COLO668 (cell line): Measurements from ENCODE around the gene ULK3.
"Not testable (repeated sequence)": the region's sequence is repeated elsewhere in the genome, so short reads cannot be mapped to it uniquely, and the experiment has no call there.

Experiments
- DNase-seq: peaks from one replicate; lab custom pipeline; 2025; ENCODE audit not compliant: unreplicated experiment; lab: John Stamatoyannopoulos, UW

Gene ULK3

DNA sequence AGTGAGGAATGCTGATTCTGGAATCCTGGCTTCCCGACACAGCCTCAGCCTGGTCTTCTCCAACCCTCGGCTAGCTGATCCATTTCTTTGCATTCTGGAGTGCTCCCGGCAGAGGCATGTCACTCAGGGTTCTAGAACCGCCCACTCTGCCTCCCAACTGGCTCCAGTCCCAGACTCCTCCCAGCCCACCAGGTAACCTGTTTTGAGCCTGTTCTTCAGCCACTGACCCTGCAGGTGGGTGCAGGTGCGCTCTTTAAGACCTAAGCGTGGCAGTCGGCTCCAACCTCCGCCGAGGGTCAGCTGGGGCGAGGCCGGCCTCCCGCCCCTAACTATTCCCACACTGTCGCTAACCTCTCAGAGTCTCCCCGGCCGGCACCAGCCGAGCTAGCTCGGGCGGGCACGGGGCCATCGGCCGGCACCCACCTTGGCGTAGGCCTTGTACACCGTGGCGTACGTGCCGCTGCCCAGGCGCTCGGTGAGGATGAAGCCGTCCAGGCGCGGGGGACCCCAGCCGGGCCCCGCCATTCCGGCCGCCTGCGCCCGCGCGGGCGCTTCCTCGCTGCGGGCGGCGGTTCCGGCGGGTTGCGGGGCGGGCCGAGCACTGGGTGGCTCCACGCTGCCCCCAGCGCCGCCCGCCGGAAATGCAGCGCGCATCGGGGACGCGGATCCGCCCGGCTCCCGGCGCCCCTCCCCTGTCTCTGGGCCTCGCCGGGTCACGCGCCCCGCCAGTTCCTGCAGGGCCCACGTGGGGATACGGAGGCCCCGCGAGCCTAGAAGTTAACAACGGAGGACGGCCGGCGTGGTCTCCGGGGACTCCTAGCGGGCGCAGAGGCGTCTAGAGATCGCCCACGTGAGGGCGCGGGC is at the start of gene ULK3:
TSS of gene ULK3 (minus strand) at position 576 of the 864 bp plus-strand sequence. CDS start at position 525, 51 bp downstream.
- DNase-seq = peak; percentile 93

DNA sequence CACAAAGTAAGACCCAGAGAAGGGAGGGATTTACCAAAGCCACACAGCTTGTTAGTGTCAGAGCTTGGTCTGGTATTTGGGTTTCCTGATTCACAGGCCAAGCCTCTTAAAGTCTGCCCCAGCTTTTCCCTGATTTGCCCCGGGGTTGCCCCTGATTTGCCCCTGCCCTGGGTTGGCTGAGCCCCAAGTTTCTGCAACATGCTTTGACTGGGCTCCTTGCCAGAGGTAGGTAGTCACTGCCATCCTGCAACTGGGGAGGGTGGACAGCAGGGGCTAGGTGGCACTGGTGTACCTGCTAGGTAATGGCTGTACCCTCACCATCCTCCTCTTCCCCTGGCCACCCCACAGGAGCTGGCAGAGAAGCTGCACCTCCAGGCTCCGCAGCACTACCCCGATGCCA is 49.4 kb upstream of the ULK3 start:
- DNase-seq = no peak

- no peak for DNase-seq
Observed at GRCh38 chr15:74891469-74891868, 48.5 kb upstream of the ULK3 start.

- DNase-seq = no peak
Observed at GRCh38 chr15:74890665-74890960, 47.7 kb upstream of the ULK3 start.

GRCh38 chr15:74889883-74890664 is 47.1 kb upstream of the ULK3 start, which contains the start of gene MPI:
TSS of gene MPI (plus strand) at chr15:74890042. CDS start at chr15:74890074, 32 bp downstream.
- peak; percentile 90 for DNase-seq

DNA sequence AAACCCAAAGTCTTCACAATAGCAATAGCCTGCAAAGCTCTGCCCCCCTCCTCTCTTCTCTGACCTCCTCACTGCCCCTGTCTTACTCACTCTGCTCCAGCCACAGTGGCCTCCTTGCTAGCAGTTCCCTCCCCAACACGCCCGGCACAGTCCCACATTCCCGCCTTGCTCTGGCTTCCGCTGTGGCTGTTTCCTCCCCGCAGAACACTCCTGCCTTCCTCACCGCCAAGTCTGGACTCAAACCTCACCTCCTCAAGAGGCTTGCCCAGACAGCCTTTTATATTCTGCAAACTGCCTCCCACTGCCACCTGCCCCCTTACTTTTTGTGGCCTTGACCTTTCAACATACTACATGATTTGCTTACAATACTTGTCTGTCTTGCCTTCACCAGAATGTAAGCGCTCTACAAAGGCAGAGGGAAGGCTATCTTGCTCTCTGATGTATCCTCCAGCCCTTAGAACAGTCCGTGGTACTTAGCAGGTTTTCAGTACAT is 46.5 kb upstream of the ULK3 start:
- DNase-seq = peak; percentile 39

GRCh38 chr15:74888716-74889115 is 45.8 kb upstream of the ULK3 start:
- no peak for DNase-seq

DNA sequence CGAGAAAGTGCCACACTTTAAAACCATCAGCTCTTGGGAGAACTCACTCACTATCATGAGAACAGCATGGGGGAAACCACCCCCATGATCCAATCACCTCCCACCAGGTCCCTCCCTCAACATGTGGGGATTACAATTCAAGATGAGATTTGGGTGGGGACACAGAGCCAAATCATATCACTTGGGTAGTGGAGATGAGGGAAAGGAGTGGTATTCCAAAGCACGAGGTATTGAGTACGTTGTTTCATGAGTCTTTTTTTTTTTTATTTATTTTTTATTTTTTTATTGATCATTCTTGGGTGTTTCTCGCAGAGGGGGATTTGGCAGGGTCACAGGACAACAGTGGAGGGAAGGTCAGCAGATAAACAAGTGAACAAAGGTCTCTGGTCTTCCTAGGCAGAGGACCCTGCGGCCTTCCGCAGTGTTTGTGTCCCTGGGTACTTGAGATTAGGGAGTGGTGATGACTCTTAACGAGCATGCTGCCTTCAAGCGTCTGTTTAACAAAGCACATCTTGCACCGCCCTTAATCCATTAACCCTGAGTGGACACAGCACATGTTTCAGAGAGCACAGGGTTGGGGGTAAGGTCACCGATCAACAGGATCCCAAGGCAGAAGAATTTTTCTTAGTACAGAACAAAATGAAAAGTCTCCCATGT is 44.7 kb upstream of the ULK3 start:
- not testable (repeated sequence) for DNase-seq

- DNase-seq = no peak
Observed at GRCh38 chr15:74885461-74885860, 42.5 kb upstream of the ULK3 start.

DNA sequence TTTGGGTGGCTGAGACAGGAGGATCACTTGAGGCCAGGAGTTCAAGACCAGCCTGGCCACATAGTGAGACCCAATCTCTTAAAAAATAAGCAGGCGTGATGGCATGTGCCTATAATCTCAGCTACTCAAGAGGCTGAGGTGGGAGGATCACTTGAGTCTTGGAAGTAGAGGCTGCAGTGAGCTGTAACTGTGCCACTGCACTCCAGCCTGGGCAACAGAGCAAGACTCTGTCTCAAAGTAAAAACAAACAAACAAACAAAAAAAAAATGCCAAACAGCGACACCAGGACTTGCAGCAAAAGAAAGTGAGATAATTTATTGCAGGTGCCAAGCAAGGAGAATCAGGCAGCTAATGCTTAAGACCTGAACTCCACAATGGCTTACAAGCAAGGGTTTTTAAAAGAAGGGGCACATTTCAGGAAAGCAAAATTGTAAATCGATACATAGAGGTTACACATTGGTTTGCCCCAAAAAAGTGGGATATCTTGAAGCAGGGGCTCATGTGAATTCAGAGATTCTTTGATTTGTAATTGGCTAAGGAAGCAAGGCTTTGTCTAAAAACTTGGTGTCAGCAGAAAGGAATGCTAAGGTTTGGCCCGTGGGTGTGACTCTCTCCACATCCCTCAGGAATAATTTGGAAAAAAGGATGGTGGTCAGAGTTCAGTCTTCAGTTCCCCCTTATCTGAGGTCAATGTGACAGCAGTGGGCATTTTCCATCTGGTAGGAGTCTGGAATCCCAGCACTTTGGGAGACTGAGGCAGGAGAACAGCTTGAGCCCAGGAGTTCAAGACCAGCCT is 41.7 kb upstream of the ULK3 start:
- DNase-seq = no peak

- DNase-seq = no peak
Observed at GRCh38 chr15:74882528-74882927, 39.6 kb upstream of the ULK3 start.

GRCh38 chr15:74878273-74878672 is 35.3 kb upstream of the ULK3 start:
- DNase-seq = no peak

GRCh38 chr15:74873756-74874424 is 30.9 kb upstream of the ULK3 start:
- DNase-seq = peak; percentile 21

DNA sequence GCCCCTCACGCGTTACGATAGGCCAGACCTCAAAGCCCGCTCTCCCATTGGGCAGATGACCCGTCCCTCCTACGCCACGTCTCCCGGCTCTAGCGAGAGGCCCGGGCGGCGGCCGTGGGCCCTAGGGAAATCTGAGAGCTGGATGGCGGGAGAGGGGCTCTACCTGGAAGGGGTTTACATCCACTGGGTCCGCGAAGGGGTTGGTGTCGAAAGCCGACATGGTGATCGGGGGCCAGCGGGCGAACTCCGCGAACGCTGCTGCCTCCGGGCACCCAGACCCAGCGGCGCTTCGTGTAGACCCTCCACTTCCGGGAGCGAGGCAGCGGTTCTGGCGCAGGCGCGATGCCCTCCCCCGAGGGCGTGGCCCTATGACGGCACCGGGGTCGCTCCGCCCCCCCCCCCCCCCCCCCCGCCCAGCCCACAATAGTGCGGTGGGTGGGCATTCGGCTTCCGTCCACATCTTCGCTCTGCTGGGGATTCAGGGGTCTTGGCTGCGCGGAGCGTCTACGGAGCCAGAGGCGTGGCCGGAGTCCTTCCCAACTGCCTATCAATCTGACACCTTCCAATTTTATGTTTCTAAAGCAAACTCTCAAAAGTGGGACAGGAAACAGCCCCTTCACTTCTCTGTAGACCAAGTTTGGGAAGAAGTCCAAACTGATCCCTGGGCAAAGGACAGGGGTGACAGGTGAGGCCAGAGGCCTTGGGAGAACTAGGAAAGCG is 30.2 kb upstream of the ULK3 start, which contains the start of gene SCAMP2:
TSS of gene SCAMP2 (minus strand) at position 330 of the 720 bp plus-strand sequence. CDS start at position 220, 110 bp downstream.
- peak; percentile 92 for DNase-seq

GRCh38 chr15:74872702-74873035 is 29.7 kb upstream of the ULK3 start:
- DNase-seq = no peak

- DNase-seq = no peak
Observed at GRCh38 chr15:74870436-74871215, 27.7 kb upstream of the ULK3 start.

DNA sequence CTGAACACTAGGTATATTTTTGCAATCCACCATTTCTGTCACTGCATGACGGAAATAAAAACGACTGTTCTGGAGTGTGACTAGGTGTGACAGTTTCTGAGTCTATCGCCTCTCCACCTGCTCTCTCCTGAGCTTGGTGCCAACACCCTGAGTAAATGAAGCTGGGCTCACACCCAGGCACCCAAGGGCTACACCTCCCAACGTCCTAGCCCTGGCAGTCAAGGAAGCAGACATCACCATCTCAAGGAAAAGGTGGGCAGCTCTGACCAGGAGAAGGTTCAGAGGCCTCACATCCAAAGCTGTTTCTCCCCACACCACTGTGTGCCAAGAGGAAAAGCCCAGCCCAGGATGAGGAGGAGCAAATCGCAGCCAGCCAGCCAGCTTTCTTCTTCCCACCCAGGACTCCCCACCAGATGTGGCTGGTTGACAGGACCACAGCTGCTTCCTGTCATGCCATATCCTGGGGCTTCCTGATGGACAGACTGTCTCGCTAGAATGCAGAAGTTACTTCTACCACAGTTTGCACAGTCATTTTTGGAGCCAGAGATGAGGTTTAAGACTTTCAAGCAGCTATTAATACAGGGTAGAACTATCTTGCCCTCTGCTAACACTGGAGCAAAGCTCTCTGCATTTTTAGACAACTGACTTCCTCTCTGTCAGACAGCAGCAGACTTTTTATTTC is 26.9 kb upstream of the ULK3 start:
- no peak for DNase-seq

- no peak for DNase-seq
Observed at GRCh38 chr15:74869372-74869725, 26.4 kb upstream of the ULK3 start.
